B cell (primary cell): Measurements from ENCODE around the gene CERS6.

Experiments used
- EZH2 ChIP-seq: IDR thresholded peaks from 2 replicates; pipeline ENCODE4 v1.6.1; 2012; ENCODE audit warnings: borderline replicate concordance, low read depth, mild to moderate bottlenecking, moderate library complexity, low read length; ENCODE audit not compliant: insufficient read depth, poor library complexity, severe bottlenecking
- TF ChIP-seq, protein P1 (sequence below): fragments of 200-600 bp; IDR thresholded peaks from one replicate; pipeline ENCODE4 v1.8.0; 2022; ENCODE audit warnings: antibody characterized with exemption, mild to moderate bottlenecking

DNA sequence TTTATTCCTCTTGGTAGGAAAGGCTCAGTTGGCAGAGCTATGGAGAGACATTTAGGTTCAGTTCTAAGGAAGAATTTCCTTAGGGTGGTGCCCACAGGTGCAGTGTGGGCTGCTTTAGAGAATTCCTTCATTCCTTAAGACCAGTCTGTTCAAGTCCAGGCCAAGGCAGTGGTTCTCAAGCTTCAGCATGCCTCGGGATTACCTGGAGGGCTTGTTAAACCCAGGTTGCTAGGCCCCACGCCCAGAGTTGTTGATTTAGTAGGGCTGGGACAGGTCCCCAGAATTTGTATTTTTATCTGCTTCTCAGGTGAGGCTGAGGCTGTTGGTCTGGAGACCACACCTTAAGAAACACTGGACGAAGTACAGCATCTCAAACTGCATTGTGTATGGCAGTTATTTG is 68.9 kb downstream of the CERS6 start:
- TF ChIP-seq, protein P1, sequence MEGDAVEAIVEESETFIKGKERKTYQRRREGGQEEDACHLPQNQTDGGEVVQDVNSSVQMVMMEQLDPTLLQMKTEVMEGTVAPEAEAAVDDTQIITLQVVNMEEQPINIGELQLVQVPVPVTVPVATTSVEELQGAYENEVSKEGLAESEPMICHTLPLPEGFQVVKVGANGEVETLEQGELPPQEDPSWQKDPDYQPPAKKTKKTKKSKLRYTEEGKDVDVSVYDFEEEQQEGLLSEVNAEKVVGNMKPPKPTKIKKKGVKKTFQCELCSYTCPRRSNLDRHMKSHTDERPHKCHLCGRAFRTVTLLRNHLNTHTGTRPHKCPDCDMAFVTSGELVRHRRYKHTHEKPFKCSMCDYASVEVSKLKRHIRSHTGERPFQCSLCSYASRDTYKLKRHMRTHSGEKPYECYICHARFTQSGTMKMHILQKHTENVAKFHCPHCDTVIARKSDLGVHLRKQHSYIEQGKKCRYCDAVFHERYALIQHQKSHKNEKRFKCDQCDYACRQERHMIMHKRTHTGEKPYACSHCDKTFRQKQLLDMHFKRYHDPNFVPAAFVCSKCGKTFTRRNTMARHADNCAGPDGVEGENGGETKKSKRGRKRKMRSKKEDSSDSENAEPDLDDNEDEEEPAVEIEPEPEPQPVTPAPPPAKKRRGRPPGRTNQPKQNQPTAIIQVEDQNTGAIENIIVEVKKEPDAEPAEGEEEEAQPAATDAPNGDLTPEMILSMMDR, result no peak
- TF ChIP-seq EZH2, result no peak
